ENCODE results near the gene CYP2W1. TPM values are rescaled to one million over a fixed set of nuclear protein-coding genes. Genes with fewer than 3 reads are reported as not detected.

CYP2W1 gene
- not detected for total RNA-seq
- polyA plus RNA-seq, result not detected
- long read RNA-seq, donor 1, result 0 reads
- long read RNA-seq, donor 2, result 0 reads
- long read RNA-seq, donor 3, result 0 reads

GRCh38 chr7:983004-983615, at the start of gene CYP2W1:
Gene CYP2W1 (plus strand): TSS chr7:983181. CDS start chr7:983212, 31 bp downstream.
- H3K27me3 ChIP-seq, result peaks cover 4 to 49% (median 17%) of the 10 kb centered on the region in 9 donors
- H3K27ac ChIP-seq, result no peak within 1 kb of the TSS
- H3K4me3 ChIP-seq, result no peak within 1 kb of the TSS
- 69 to 77% (median 72%) methylated on average over 19 to 34 of the region's 34 CpGs for WGBS, 4 donors
- H3K4me1 ChIP-seq, result peaks cover 0 to 4% (median 0%) of the 10 kb centered on the region in 12 donors
- TF ChIP-seq CTCF (IDR thresholded peaks at IDR 0.05) (no peak), POLR2A (IDR thresholded peaks at IDR 0.05) (no peak)
- DNase-seq (no peak), ATAC-seq (no peak)
- H3K9me3 ChIP-seq, result no peaks in the 10 kb centered on the region
- no peaks in the 10 kb centered on the region for H3K36me3 ChIP-seq
- intact Hi-C loops (cut with DNase I), result no loop called here

GRCh38 chr7:934469-935163, 48.4 kb upstream of the CYP2W1 start:
- DNase-seq (peak in 3 of 5 donors; percentile 11 to 21 (median 16)), ATAC-seq (peak in 1 of 4 donors; percentile 19)
- Histone ChIP-seq H3K27me3 (no peaks in the 10 kb centered on the region), H3K9me3 (no peaks in the 10 kb centered on the region), H3K4me1 (peaks cover 0 to 5% (median 0%) of the 10 kb centered on the region in 12 donors), H3K36me3 (no peaks in the 10 kb centered on the region), H3K4me3 (no peak overlapping the region), H3K27ac (no peak overlapping the region)
- intact Hi-C loops (cut with DNase I), result no loop called here
- TF ChIP-seq CTCF (IDR thresholded peaks at IDR 0.05), result no peak
- no peak for TF ChIP-seq POLR2A (IDR thresholded peaks at IDR 0.05)
- WGBS, 4 donors, result 81 to 91% (median 86%) methylated on average over 24 to 34 of the region's 34 CpGs

GRCh38 chr7:935164-935873, 47.7 kb upstream of the CYP2W1 start:
- H3K9me3 ChIP-seq, result peaks cover 0 to under 1% (median 0%) of the 10 kb centered on the region in 12 donors
- WGBS, 4 donors, result 82 to 86% (median 84%) methylated on average over 33 to 46 of the region's 46 CpGs
- peak in 1 of 4 donors; percentile 31 for ATAC-seq

More at GRCh38 chr7:935164-935873, 47.7 kb upstream of the CYP2W1 start:
- intact Hi-C loops (cut with DNase I), result no loop called here
- Histone ChIP-seq H3K27ac (no peak overlapping the region), H3K4me3 (no peak overlapping the region), H3K36me3 (no peaks in the 10 kb centered on the region), H3K4me1 (peaks cover 0 to 5% (median 0%) of the 10 kb centered on the region in 12 donors), H3K27me3 (no peaks in the 10 kb centered on the region)
- TF ChIP-seq POLR2A (IDR thresholded peaks at IDR 0.05), result no peak
- TF ChIP-seq CTCF (IDR thresholded peaks at IDR 0.05), result no peak
- DNase-seq, result peak in 3 of 5 donors; percentile 14 to 59 (median 15)
